PC-9 (cell line): ENCODE results near the gene ADAMTS12.

ENCODE experiments used
- EZH2 ChIP-seq: fragments of 200-600 bp; sonication (generic); IDR thresholded peaks from 2 replicates; pipeline ENCODE4 v1.8.0; 2017; ENCODE audit warnings: antibody characterized with exemption, low read depth
- TF ChIP-seq, protein P1 (sequence below): fragments of 200-600 bp; sonication (generic); conservative IDR thresholded peaks from 2 replicates; pipeline ENCODE4 v1.6.1; 2017; ENCODE audit warnings: mixed run types, antibody characterized with exemption, mild to moderate bottlenecking, moderate library complexity

DNA sequence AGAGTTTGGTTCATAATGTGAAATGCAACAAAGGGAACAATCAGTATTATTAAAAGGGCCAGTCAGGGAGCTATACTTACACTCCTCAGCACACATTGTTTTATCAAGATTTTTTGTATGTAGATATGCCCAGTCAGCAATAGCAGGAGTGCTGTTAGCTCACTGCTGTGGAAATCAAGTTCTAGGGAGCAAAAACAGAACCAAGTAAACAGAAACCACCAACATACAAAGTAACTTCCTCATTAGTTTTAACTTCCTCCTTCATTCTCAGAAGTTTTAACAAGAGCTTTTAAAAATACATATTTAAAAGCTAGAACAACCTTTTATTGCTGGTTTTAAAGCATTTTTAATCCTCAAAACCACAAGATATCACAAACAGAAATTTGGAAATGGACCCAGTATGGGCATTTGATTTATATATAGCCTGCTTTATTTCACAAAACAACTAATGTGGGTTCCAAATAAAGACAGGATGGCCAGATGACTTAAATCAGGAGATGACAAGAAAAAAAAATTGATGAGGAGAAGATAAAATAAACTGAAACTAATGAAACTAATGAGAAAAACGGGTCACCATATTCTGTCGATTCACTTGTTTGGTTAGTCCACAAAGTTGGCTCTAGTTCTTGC is 178.5 kb downstream of the ADAMTS12 start:
- TF ChIP-seq, protein P1, sequence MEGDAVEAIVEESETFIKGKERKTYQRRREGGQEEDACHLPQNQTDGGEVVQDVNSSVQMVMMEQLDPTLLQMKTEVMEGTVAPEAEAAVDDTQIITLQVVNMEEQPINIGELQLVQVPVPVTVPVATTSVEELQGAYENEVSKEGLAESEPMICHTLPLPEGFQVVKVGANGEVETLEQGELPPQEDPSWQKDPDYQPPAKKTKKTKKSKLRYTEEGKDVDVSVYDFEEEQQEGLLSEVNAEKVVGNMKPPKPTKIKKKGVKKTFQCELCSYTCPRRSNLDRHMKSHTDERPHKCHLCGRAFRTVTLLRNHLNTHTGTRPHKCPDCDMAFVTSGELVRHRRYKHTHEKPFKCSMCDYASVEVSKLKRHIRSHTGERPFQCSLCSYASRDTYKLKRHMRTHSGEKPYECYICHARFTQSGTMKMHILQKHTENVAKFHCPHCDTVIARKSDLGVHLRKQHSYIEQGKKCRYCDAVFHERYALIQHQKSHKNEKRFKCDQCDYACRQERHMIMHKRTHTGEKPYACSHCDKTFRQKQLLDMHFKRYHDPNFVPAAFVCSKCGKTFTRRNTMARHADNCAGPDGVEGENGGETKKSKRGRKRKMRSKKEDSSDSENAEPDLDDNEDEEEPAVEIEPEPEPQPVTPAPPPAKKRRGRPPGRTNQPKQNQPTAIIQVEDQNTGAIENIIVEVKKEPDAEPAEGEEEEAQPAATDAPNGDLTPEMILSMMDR = no peak
- no peak for TF ChIP-seq EZH2
